Activated CD8-positive, alpha-beta memory T cell treated with anti-CD3 and anti-CD28 coated beads, Interleukin-2, amount 50 U/mL, for 1 hour (primary cell): Measurements from ENCODE around the gene TCEAL5.
"Not testable (repeated sequence)": the region's sequence is repeated elsewhere in the genome, so short reads cannot be mapped to it uniquely, and the experiment has no call there.

Experiments used
- DNase-seq: peaks from one replicate; pipeline ENCODE4 v3.0.0-alpha.2; 2020; ENCODE audit errors: extremely low read depth

The TCEAL5 gene

GRCh38 chrX:103234869-103235268 lies 41.7 kb downstream of the TCEAL5 start:
- no peak for DNase-seq

DNA sequence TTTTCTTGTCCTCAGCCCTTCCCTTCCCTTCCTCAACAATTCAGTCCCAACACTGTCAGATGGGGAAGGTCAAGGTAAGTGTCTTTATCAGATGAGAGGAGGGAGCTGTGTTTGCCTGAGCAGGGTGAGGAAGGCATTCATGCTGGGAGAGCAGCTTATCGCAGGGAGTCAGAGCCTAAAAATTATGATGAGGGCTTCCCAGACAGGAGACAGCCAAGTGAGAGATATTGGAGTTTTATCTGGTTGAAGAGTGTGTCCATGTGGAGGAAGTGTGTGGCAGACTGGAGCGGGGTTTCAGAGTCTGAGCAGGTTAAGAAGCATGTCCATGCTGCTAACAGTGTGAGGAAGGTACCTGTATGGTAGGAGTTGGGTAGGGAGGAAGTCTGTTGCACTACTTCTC lies 43.3 kb downstream of the TCEAL5 start:
- no peak for DNase-seq

DNA sequence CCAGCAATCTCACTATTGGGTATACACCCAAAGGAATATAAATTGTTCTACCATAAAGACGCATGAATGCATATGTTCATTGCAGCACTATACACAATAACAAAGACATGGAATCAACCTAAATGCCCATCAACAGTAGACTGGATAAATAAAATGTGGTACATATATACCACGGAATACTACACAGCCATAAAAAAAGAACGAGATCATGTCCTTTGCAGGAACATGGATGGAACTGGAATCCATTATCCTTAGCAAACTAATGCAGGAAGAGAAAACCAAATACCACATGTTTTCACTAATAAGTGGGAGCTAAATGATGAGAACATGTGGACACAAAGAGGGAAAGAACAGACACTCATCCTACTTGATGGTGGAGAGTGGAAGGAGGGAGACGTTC lies 50.6 kb downstream of the TCEAL5 start:
- DNase-seq: not testable (repeated sequence)
